OCI-LY3 (cell line): Measurements from ENCODE around the gene PSMB1.

ENCODE experiments used
- CTCF ChIP-seq: fragments of 200-600, 300-600 bp; sonication (generic); IDR thresholded peaks from 2 replicates; pipeline ENCODE4 v1.5.1; 2014; ENCODE audit warnings: antibody characterized with exemption, low read length, low read depth
- EZH2phosphoT487 ChIP-seq: fragments of 200-600 bp; shearing (Covaris generic); IDR thresholded peaks from 2 replicates; pipeline ENCODE4 v1.6.1; 2018; ENCODE audit warnings: antibody characterized with exemption, mixed run types, low read depth

- TF ChIP-seq CTCF (no peak), EZH2phosphoT487 (no peak)
Measured at GRCh38 chr6:170510631-170511030, 42.5 kb downstream of the PSMB1 start.
